ENCODE measurements around the gene RPS19BP1.
A peak's percentile ranks its signal among the peaks of the same experiment; 100 is the strongest.
"Not testable (repeated sequence)": the region's sequence is repeated elsewhere in the genome, so short reads cannot be mapped to it uniquely, and the experiment has no call there.

The RPS19BP1 gene

GRCh38 chr22:39510529-39511149, 21.9 kb downstream of the RPS19BP1 start:
- DNase-seq, result no peak

GRCh38 chr22:39508393-39508792, 24.2 kb downstream of the RPS19BP1 start:
- no peak for DNase-seq

DNA sequence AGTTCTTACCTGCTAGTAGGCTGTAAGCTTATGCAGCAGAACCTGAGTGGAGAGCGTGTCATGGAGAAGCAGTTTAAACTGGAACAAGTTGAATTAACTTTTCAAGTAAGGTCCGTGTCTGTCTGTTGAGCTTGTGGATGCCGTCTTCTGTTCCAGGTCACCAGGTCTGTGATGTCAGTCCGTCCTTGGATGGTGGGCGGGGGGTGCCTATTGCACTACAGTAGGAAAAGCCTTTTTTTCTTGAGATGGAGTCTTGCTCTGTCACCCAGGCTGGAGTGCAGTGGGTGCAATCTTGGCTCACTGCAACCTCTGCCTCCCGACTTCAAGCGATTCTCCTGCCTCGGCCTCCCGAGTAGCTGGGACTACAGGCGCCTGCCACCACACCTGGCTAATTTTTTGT, 25.5 kb downstream of the RPS19BP1 start:
- not testable (repeated sequence) for DNase-seq

- no peak for DNase-seq
Measured at GRCh38 chr22:39504071-39504470, 28.5 kb downstream of the RPS19BP1 start.

DNA sequence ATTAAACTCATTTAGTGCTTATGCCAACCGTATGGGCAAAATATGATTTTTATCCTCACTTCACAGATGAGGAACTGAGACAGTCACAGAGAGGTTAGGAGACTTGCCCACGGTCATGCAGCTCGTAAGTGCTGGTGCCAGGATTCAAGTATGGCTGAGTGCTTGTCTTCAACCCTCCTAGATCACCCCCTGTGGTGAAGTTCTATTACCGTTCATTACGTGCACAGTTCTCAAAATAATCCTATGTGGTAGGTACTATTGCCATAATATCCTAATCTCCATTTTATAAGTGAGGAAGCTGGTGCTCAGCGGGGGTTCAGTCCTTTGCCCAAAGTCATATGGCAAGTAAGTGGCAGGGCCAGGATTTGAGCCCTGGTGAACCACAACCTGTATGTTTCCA, 28.9 kb downstream of the RPS19BP1 start:
- DNase-seq, result no peak

- no peak for DNase-seq
Measured at GRCh38 chr22:39502789-39503409, 29.6 kb downstream of the RPS19BP1 start.

DNA sequence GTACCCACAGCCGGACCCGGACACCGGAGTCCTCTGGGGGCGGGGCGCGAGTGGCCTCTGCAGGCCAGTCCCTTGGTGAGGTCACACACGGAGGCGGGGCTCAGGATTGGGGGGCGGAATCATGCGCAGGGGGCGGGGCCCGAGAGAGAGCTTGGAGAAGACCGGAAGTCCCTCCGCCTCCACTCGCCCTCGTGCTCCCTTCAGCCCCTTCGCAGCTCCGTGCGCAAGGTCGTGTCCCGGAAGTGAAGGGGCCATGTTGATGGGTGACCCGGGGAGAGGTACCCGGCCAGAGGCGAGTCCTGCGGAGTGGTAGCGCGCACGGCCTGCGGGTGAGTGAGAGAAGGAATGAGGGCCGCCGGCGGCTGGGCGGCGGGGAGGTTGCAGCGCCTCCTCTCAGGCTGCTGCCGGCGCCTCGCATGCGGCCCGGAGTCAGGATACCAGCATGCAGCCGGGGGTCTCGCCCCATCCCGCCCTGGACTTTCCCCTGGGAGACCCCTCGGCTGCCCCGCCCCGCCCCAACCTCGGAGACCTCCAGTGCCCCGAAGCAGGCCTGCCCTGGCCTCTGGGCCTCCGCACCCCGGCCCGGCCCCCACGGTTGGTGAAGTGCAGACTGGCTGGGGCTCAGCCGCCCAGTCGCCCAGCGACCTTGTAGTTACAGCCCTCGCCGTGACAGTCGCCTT, 30.3 kb downstream of the RPS19BP1 start, which contains the start of gene MIEF1:
Gene MIEF1 (plus strand): TSS at position 182 of the 680 bp plus-strand sequence. CDS start 9,005 bp downstream, outside the sequence.
- peak; percentile 95 for DNase-seq

GRCh38 chr22:39501644-39502108, 30.9 kb downstream of the RPS19BP1 start:
- DNase-seq, result no peak

DNA sequence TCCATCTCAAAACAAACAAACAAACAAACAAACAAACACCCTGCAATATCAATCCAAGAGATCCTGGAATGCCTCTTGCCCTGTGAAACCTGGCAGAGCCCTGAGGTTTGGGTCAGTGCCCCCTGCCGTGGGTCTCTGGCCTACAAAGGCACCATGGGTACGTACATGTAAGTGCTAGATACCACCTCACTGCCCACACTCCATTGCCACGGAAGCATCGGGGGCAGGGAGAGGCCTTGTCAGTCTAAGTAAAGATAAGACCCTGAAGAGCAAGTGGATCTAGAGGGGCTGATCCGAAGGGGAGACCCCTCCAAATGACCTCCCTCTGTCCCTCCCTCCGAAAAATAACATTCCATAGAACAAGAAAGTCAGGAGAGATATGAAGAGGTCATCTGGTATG, 32.4 kb downstream of the RPS19BP1 start:
- no peak for DNase-seq

DNA sequence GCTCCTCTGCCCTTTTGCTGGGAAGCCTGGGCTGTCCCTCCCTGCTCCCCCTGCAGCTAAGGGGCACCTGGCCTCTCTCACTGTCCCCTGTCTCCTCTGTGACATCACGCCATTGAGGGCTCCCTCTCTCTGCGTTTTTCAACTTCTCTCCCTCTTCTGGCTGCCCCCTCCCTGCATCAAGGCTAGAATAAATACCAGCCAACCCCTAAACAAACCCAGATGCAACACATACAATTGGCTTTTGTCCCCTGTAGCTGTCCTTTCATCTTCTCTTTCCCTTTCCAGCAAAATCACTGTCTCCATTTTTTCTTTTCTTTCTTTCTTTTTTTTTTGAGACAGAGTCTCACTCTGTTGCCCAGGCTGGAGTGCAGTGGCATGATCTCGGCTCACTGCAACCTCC, 33.7 kb downstream of the RPS19BP1 start:
- DNase-seq, result no peak

DNA sequence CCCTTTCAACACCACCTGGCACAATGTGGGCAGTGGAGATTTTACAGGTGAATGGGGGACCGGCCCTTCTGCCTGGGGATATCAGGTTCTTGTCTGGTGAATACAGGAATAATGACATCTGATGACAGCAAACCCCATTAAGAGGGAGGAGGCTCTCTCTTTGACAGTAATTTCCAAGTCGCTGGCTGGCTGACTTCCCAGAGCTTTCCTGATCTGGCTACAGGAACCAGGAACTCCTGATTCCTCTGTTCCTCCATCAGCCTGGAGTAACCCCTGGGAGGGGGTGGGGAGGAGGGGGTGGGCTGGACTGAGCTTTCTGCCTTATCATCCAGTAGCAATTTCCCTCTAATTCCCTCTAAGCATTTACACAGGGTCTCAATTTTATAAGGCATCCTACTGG, 34.2 kb downstream of the RPS19BP1 start:
- DNase-seq, result no peak

- DNase-seq, result no peak
Measured at GRCh38 chr22:39497429-39497828, 35.1 kb downstream of the RPS19BP1 start.

- DNase-seq, result peak; percentile 49
Measured at GRCh38 chr22:39496131-39496838, 36.3 kb downstream of the RPS19BP1 start.

DNA sequence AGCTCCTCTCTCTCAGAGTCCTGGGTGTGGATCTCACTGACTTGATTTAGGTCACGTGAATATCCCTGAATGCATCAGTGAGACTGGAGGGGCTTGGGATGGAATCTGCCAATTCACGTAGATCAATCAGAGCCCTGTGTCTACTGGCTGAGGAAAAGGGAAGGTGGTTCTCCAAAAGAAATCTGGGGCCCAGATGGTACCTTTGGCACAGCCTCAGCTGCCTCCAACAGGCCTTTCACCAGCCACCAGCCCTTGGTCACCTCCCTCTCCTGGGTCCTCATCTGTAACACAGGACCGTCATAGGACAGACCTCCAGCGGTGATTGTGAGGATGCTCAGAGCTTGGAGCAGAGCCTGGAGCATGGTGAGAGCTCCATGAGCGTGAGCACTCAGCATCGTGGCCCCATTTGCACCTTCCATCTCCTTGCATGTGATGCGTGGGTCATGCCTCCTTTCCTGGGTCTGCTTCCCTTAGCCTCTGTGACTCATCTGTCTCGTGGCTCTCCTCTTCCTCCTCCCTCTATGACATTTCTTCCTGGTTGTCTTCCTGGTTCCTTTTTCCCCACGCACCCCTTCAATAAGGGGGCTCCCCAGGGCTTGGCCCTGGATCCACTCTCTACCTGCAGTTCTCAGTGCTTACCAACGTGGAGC, 38.0 kb downstream of the RPS19BP1 start:
- DNase-seq, result no peak

GRCh38 chr22:39493759-39494158, 38.8 kb downstream of the RPS19BP1 start:
- peak; percentile 67 for DNase-seq

GRCh38 chr22:39492186-39492585, 40.4 kb downstream of the RPS19BP1 start:
- no peak for DNase-seq

DNA sequence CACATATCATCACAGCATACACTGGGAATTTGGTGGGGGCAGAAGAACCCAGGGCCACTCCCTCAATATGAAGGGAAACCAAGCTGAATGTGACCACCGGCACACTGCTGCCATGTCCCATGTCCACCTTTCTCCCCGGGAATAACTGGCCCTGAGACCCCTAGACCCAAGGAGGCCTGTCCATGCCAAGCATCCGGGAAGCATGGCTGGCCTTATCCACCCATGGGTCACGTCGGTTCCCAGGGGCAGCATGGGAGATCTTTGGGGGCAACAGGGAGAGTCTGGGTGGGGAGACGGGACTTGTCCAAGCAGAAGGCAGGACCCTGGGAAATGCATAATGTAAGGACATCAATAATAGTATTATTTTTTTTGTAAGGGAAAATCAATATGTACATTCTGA, 40.9 kb downstream of the RPS19BP1 start:
- DNase-seq, result no peak

- no peak for DNase-seq
Measured at GRCh38 chr22:39490966-39491680, 41.4 kb downstream of the RPS19BP1 start.

- peak; percentile 59 for DNase-seq
Measured at GRCh38 chr22:39490135-39490798, 42.3 kb downstream of the RPS19BP1 start.

DNA sequence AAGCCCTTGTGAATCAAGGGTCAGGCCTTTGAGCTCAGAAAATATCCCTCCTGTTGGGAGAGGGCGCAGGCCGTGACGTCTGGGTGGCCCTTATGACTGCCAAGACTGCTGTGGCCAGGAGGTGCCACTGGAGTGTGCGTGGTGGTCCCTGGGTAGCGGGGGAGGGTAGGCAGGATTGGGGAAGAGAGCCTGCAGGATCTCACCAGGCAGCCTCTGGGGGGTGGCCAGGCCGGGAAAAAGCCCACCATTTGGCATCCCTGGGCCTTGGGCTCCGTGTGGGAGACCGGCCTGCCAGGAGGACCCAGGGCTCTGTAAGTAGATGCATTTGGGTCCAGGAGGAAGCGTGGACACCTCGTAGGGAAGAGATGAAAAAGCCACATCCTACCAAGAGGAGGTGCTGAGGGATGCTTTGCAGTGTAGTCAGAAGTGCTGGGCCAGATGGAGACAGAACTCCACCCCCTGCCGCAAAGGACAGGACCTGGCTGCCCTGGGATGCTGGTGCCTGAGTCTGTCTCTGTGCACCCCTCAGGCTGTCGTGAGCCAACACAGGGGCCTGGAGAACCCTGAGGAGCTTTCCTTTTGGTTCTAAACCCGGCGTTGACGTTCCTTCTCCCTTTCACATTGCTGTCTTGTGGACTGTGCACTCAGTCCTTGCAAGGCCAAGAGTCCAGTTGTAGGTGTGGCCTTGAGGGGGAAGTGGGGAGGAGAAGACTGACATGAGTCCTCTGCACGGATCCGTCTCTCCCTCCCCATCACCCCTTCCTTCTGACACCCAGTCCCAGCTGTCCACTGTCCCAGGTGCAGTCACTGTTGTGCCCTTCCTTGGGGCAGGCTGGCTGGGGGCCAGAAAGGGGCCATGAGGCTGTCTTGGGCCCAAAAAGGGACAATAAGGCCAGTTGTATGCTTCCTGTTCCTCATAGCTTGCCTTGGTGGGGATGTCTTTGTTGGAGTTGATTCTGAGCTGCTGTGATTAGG, 43.2 kb downstream of the RPS19BP1 start:
- no peak for DNase-seq
